Putamen (tissue), 1 donor: ENCODE results near the gene ABCC10.
A peak's percentile ranks its signal among the peaks of the same experiment; 100 is the strongest.
"Not testable (repeated sequence)": the region's sequence is repeated elsewhere in the genome, so short reads cannot be mapped to it uniquely, and the experiment has no call there.

Experiments used
- DNase-seq: peaks from one replicate; pipeline ENCODE4 v3.0.0-alpha.2; 2016; ENCODE audit warnings: low spot score

ABCC10 gene, protein sequence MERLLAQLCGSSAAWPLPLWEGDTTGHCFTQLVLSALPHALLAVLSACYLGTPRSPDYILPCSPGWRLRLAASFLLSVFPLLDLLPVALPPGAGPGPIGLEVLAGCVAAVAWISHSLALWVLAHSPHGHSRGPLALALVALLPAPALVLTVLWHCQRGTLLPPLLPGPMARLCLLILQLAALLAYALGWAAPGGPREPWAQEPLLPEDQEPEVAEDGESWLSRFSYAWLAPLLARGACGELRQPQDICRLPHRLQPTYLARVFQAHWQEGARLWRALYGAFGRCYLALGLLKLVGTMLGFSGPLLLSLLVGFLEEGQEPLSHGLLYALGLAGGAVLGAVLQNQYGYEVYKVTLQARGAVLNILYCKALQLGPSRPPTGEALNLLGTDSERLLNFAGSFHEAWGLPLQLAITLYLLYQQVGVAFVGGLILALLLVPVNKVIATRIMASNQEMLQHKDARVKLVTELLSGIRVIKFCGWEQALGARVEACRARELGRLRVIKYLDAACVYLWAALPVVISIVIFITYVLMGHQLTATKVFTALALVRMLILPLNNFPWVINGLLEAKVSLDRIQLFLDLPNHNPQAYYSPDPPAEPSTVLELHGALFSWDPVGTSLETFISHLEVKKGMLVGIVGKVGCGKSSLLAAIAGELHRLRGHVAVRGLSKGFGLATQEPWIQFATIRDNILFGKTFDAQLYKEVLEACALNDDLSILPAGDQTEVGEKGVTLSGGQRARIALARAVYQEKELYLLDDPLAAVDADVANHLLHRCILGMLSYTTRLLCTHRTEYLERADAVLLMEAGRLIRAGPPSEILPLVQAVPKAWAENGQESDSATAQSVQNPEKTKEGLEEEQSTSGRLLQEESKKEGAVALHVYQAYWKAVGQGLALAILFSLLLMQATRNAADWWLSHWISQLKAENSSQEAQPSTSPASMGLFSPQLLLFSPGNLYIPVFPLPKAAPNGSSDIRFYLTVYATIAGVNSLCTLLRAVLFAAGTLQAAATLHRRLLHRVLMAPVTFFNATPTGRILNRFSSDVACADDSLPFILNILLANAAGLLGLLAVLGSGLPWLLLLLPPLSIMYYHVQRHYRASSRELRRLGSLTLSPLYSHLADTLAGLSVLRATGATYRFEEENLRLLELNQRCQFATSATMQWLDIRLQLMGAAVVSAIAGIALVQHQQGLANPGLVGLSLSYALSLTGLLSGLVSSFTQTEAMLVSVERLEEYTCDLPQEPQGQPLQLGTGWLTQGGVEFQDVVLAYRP (N-terminal part only)

DNA sequence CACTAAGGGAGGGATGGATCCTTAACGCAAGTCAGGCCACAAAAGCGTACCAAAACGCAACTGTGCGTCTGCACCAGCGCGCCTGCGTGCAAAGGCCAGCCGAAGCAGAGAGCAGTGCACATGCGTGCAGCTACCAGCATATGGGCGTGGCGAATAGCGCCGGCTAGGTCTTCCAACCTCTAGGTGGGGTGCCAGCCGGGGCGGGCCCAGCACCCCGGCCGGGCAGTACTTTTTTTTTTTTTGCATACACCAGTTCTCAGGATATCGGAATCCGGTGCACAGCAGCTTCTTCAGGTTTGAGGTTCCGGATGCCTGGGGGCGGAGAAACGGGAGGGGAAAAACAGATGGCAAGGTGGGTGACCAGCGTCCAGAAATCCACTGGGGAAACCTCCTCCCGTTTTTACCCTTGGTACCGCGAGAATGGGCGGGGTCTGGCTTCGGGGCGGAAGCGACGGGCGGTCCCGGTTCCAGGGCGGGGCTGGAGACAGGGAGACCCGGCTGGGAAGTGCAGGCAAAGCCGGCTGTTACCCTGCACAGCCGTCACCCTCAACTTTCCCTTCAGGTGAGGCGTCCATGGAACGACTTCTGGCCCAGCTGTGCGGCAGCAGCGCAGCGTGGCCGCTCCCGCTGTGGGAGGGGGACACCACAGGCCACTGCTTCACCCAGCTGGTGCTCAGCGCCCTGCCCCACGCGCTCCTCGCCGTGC is at the start of gene ABCC10:
ABCC10 (plus strand) TSS at position 136 of the 706 bp plus-strand sequence; CDS start at position 574, 438 bp downstream.
- DNase-seq: peak; percentile 94

DNA sequence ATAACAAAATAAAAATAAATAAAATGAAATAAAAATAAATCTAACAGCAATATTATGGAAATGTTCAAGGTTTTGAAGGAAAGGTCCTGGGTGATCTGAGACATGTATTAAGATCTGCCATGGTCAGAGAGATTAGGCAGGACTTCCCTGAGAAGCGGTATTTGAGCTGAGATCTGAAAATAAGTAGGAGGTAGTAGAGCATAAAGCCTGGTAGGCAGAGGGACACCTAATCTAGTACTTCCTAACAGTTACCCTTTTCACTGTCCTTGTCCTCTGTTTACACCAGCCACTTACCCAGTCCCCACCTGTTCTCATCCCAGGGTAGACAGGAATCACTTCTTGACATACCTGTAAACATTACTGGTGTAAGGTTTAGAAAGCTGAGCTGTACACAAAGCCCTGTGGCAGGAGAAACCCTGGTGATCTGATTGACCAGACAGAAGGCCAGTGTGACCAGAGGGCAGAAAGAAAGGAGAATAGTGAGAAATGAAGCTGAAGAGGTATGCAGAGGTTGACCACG is 49.6 kb upstream of the ABCC10 start:
- no peak for DNase-seq

- no peak for DNase-seq
These were observed 48.7 kb upstream of the ABCC10 start for GRCh38 chr6:43378631-43379030.

DNA sequence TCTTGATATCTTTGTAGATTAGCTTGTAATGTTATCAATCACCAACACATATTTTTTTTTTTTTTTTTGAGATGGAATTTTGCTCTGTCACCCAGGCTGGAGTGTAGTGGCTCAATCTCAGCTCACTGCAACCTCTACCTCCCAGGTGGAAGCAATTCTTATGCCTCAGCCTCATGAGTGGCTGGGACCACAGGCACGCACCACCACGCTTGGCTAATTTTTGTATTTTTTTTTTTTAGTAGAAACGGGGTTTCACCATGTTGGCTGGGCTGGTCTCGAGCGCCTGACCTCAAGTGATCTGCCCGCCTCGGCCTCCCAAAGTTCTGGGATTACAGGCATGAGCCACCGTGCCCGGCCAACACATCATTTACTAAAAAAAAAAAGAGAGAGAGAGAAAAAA is 46.5 kb upstream of the ABCC10 start:
- DNase-seq: not testable (repeated sequence)

DNA sequence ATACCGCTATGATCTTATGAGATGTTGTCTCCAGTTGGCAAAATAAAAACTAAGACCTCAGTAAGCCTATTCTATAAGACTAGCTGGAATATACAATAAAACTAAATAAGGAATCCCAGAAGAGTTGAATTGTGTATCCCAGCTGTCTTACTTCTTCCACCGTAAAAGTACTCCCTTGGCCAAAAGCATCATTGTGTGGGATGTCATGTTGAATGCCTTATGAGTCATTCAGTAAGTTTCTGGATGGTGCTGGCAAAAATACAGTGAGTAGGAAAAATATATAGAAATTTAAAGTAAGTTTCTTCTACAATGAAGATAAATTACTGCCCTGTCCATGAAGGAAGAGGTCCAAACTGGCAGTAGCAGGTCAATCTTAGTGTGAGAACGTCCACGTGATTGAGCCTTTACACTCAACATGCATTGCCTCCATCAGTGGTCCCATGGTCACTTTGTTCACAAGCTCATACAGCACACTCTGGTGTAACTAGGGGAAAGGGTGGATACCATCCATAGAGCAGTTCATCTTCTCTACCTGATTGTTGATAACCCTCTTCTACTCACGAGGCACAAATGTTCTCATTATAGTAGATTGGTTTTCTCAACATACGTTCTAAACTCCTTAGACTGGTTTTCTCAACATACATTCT is 44.2 kb upstream of the ABCC10 start:
- DNase-seq: peak; percentile 19

- no peak for DNase-seq
These were observed 40.8 kb upstream of the ABCC10 start for GRCh38 chr6:43386492-43386891.

DNA sequence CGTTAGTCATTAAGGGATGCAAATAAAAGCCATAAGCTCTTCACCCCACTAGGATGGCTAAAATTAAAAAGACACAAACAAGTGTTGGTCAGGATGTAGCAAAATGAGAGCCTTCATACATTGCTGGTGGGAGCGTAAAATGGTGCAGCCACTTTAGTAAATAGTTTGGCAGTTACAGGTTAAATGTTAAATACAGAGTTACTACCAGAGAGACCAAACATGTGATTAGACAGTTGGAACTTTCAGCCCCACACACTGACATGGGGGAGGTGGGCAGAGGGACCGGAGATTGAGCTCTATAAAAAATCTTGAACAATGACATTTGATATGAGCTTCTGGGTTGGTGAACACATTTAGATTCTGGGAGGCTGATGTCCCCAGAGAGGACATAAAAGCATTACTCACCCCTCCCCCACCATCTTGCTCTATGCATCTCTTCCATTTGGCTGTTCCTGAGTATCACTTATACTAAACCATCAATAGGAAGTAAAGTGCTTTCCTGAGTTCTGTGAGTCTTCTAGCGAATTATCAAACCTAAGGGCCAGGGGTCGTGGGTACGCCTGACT is 37.5 kb upstream of the ABCC10 start:
- DNase-seq: no peak

GRCh38 chr6:43390753-43391439 is 36.4 kb upstream of the ABCC10 start:
- not testable (repeated sequence) for DNase-seq

GRCh38 chr6:43391440-43392031 is 35.8 kb upstream of the ABCC10 start:
- DNase-seq: no peak

DNA sequence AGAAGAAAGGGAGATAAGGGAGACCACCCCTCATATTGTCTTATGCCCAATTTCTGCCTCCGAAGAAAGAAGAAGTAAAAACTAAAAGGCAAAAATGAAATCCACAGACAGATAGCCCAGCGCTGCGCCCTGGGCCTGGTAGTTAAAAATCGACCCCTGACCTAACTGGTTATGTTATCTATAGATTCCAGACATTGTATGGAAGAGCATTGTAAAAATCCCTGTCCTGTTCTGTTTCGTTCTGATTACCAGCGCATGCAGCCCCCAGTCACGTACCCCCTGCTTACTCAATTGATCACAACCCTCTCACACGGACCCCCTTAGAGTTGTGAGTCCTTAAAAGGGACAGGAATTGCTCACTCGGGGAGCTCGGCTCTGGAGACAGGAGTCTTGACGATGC is 34.2 kb upstream of the ABCC10 start:
- DNase-seq: not testable (repeated sequence)

GRCh38 chr6:43393602-43394001 is 33.7 kb upstream of the ABCC10 start:
- no peak for DNase-seq

- DNase-seq: no peak
These were observed 32.4 kb upstream of the ABCC10 start for GRCh38 chr6:43394982-43395381.

GRCh38 chr6:43395776-43396175 is 31.6 kb upstream of the ABCC10 start:
- no peak for DNase-seq

GRCh38 chr6:43396408-43397149 is 30.8 kb upstream of the ABCC10 start:
- no peak for DNase-seq

GRCh38 chr6:43399932-43400487 is 27.3 kb upstream of the ABCC10 start:
- no peak for DNase-seq

DNA sequence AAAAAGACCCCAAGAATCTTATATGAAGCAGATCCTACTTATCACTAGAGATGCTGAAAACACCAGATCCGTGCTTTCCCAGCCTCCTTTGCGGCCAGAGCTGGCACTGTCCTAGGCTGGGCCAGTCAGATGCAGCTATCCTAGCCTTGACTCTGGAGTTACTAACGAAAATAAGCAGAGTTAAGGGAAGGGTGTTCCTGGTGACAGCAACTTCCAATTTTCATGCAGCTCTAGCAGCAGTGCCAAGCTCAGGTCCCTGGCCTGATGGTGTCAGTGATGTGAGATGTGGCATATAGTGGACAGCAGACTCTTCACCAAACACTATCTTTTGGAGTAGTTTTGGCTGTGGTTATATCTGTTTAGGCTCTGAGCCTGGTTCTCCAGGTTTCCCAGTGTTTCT is 25.6 kb upstream of the ABCC10 start:
- no peak for DNase-seq

- no peak for DNase-seq
These were observed 24.5 kb upstream of the ABCC10 start for GRCh38 chr6:43402820-43403219.

DNA sequence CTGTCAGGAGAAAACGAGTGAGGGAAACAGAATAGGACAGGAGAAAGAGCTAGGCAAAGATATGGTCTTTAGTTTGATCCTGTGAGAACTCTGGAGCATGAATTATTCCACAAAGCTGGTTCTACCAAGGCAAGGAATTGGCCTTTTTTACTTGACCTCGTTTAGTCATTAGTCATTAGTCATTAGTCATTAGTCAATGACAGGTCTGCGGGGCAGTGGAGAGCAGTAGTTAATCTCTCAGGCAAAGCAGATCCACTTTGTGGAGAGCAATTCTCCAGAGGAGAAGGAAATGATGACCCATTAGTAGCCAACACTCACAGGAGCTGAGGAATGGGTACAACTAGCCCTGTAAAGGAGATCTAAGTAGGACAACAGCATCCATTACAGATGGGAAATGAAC is 22.0 kb upstream of the ABCC10 start:
- no peak for DNase-seq
